HG02610 (cell line): ENCODE data around the gene FITM1.

Experiments used
- ATAC-seq: cut with Tn5 transposase; IDR thresholded peaks from one replicate; pipeline ENCODE4 v1.9.1; 2021; ENCODE audit warnings: mild to moderate bottlenecking, moderate library complexity; ENCODE audit not compliant: unreplicated experiment

Gene FITM1

GRCh38 chr14:24117179-24117578, 13.3 kb upstream of the FITM1 start:
- no peak for ATAC-seq

- no peak for ATAC-seq
These were observed 10.8 kb upstream of the FITM1 start for GRCh38 chr14:24119691-24120090.

GRCh38 chr14:24121210-24121609, 9.2 kb upstream of the FITM1 start:
- ATAC-seq = no peak

GRCh38 chr14:24122416-24122815, 8.0 kb upstream of the FITM1 start:
- ATAC-seq = no peak

- no peak for ATAC-seq
These were observed 7.6 kb upstream of the FITM1 start for GRCh38 chr14:24122898-24123297.

- ATAC-seq = peak; percentile 81
These were observed 6.7 kb upstream of the FITM1 start for GRCh38 chr14:24123424-24124417.

GRCh38 chr14:24126939-24127338, 3.5 kb upstream of the FITM1 start:
- ATAC-seq = no peak

GRCh38 chr14:24127673-24128072, 2.8 kb upstream of the FITM1 start:
- ATAC-seq = no peak

GRCh38 chr14:24129410-24129998, 955 bp upstream of the FITM1 start:
- ATAC-seq = no peak

GRCh38 chr14:24130717-24131548, 474 bp downstream of the FITM1 start:
- ATAC-seq = no peak

- no peak for ATAC-seq
These were observed 1.1 kb downstream of the FITM1 start for GRCh38 chr14:24131549-24131966.

- no peak for ATAC-seq
These were observed 1.7 kb downstream of the FITM1 start for GRCh38 chr14:24132061-24132685.

- no peak for ATAC-seq
These were observed 2.5 kb downstream of the FITM1 start for GRCh38 chr14:24132976-24133375.

- no peak for ATAC-seq
These were observed 3.3 kb downstream of the FITM1 start for GRCh38 chr14:24133735-24134134.

- peak; percentile 1 for ATAC-seq
These were observed 5.0 kb downstream of the FITM1 start for GRCh38 chr14:24135584-24135833.

GRCh38 chr14:24135834-24136683, 5.6 kb downstream of the FITM1 start, which contains the start of gene PSME1:
Gene PSME1 (plus strand): TSS chr14:24136194. CDS start chr14:24136263, 69 bp downstream.
- peak; percentile 87 for ATAC-seq

GRCh38 chr14:24136684-24137528, 6.4 kb downstream of the FITM1 start:
- no peak for ATAC-seq

GRCh38 chr14:24137529-24138395, 7.3 kb downstream of the FITM1 start:
- no peak for ATAC-seq
